ENCODE measurements around the gene MTMR2. TPM values are rescaled to one million over a fixed set of nuclear protein-coding genes. Genes with fewer than 3 reads are reported as not detected.

MTMR2 gene
- total and polyA plus RNA-seq, 9 of the 15 experiments (the other 6 are each of a cell fraction or from before 2014, with no cell fraction given) = 12.6 to 35.8 (median 25.2) TPM

- no TSS peak for BruUV-seq (replicated peaks)
- H3K4me2 ChIP-seq (ENCODE audit: insufficient read depth, low read length) = no peak overlapping the region
- H2AFZ ChIP-seq (ENCODE audit: low read depth, low read length) = no peak overlapping the region
- 9% methylated on average over 3 of the region's 3 CpGs for WGBS (ENCODE audit: insufficient coverage, low coverage, missing lambda C conversion rate)
- no peaks in the 10 kb centered on the region for H3K4me1 ChIP-seq (replicated peaks in 1 of 2; ENCODE audit: control insufficient read depth in 2 of 2, insufficient read depth in 2 of 2, low read length in 2 of 2)
- H3K9ac ChIP-seq (ENCODE audit: insufficient read depth in 1 of 2, low read depth in 2 of 2, low read length in 2 of 2) = no peak overlapping the region
- H3K9me1 ChIP-seq (ENCODE audit: control insufficient read depth, insufficient read depth, low read length) = no peaks in the 10 kb centered on the region
- no peak overlapping the region for H3K27ac ChIP-seq (ENCODE audit: extremely low read depth, low read depth, low read length)
- no peaks in the 10 kb centered on the region for H3K9me3 ChIP-seq (replicated peaks; ENCODE audit: control insufficient read depth, insufficient read depth, low read depth, low read length)
- no peaks in the 10 kb centered on the region for H4K20me1 ChIP-seq (replicated peaks; ENCODE audit: control insufficient read depth, insufficient read depth, low read length)
- in situ Hi-C loops (cut with MboI) (no loop called here), intact Hi-C loops (cut with micrococcal nuclease) (loop anchor here (2.0 kb wide), 3 partner anchors 507 to 589 kb away; partner anchors contain the start of gene MAML2)
- DNase-seq (ENCODE audit: extremely low read depth in 1 of 4, low spot score in 3 of 4) = peak; percentile 49 to 80 (median 64)
- H3K36me3 ChIP-seq (ENCODE audit: control insufficient read depth, insufficient read depth, low read length) = peaks cover 80% of the 10 kb centered on the region
- CTCF ChIA-PET (ENCODE audit: low intra/inter-chr PET ratio) = interaction anchor here (0.6 to 1.4 kb wide), 6 partner anchors 61 to 591 kb away, joined by 3 to 8 read pairs (median 6); partner anchors contain the start of gene MAML2
- no peaks in the 10 kb centered on the region for H3K79me2 ChIP-seq (ENCODE audit: control insufficient read depth, insufficient read depth, low read length)
- H3K4me3 ChIP-seq = no peak overlapping the region
- H3K27me3 ChIP-seq (ENCODE audit: control insufficient read depth in 2 of 2, insufficient read depth in 2 of 2, low read length in 2 of 2) = no peaks in the 10 kb centered on the region
- POLR2A ChIA-PET = interaction anchor here (0.6 to 1.1 kb wide), 2 partner anchors 507 to 554 kb away, joined by 3 to 4 read pairs; partner anchors contain the start of genes CCDC82, JRKL and MAML2
- FAIRE-seq = peak; percentile 79
- peak; percentile 98 for ATAC-seq
- TF ChIP-seq STAT5A (IDR thresholded peaks at IDR 0.05; ENCODE audit: borderline replicate concordance, low read length) = no peak
- no peak for TF ChIP-seq SIN3A (IDR thresholded peaks at IDR 0.05; ENCODE audit: borderline replicate concordance in 2 of 2, control insufficient read depth in 1 of 2, low read depth in 2 of 2, low read length in 2 of 2)
- TF ChIP-seq ZNF512 (tag; IDR thresholded peaks at IDR 0.05) = no peak
- no peak for TF ChIP-seq ZNF785 (CRISPR knock-in tag; IDR thresholded peaks at IDR 0.05)
- no peak for TF ChIP-seq BRF2 (IDR thresholded peaks at IDR 0.05; ENCODE audit: borderline replicate concordance, insufficient read depth, insufficient read length)
- TF ChIP-seq, protein P1, sequence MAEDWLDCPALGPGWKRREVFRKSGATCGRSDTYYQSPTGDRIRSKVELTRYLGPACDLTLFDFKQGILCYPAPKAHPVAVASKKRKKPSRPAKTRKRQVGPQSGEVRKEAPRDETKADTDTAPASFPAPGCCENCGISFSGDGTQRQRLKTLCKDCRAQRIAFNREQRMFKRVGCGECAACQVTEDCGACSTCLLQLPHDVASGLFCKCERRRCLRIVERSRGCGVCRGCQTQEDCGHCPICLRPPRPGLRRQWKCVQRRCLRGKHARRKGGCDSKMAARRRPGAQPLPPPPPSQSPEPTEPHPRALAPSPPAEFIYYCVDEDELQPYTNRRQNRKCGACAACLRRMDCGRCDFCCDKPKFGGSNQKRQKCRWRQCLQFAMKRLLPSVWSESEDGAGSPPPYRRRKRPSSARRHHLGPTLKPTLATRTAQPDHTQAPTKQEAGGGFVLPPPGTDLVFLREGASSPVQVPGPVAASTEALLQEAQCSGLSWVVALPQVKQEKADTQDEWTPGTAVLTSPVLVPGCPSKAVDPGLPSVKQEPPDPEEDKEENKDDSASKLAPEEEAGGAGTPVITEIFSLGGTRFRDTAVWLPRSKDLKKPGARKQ (CRISPR knock-in tag; IDR thresholded peaks at IDR 0.05) = no peak
- peak; percentile 70 for TF ChIP-seq NFE2 (IDR thresholded peaks at IDR 0.05; ENCODE audit: low read depth)
- no peak for TF ChIP-seq KLF1 (tag; IDR thresholded peaks at IDR 0.05)
- TF ChIP-seq ZFP36 (IDR thresholded peaks at IDR 0.05; ENCODE audit: low read depth, low read length, partially characterized antibody) = no peak
- TF ChIP-seq STAT5B (CRISPR knock-in tag; IDR thresholded peaks at IDR 0.05) = no peak
- TF ChIP-seq ZNF280A (IDR thresholded peaks at IDR 0.05; ENCODE audit: low read depth, partially characterized antibody) = no peak
- no peak for TF ChIP-seq GTF2A2 (tag; IDR thresholded peaks at IDR 0.05)
- no peak for TF ChIP-seq MAFG (tag; conservative IDR thresholded peaks at IDR 0.05)
- TF ChIP-seq, protein P2, sequence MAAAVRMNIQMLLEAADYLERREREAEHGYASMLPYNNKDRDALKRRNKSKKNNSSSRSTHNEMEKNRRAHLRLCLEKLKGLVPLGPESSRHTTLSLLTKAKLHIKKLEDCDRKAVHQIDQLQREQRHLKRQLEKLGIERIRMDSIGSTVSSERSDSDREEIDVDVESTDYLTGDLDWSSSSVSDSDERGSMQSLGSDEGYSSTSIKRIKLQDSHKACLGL (CRISPR knock-in tag; IDR thresholded peaks at IDR 0.05; ENCODE audit: borderline replicate concordance, poor library complexity, severe bottlenecking) = no peak
- TF ChIP-seq ZBED1 (IDR thresholded peaks at IDR 0.05) = no peak
Measured at GRCh38 chr11:95835768-95836488, 88.0 kb downstream of the MTMR2 start.
